AG09319 (cell line): ENCODE measurements around the gene COG2.
"Not testable (repeated sequence)": the region's sequence is repeated elsewhere in the genome, so short reads cannot be mapped to it uniquely, and the experiment has no call there.

Experiments used
- DNase-seq: peaks from one replicate; pipeline ENCODE4 v3.0.0-alpha.2; 2010; ENCODE audit warnings: low read depth; ENCODE audit errors: extremely low read depth
- TF ChIP-seq, protein P1 (sequence below): IDR thresholded peaks from 2 replicates; pipeline ENCODE4 v1.5.1; 2011; ENCODE audit warnings: low read depth, mild to moderate bottlenecking, inconsistent platforms, low read length, moderate library complexity

The COG2 gene

GRCh38 chr1:230712470-230712942 lies 70.2 kb downstream of the COG2 start:
- TF ChIP-seq, protein P1, sequence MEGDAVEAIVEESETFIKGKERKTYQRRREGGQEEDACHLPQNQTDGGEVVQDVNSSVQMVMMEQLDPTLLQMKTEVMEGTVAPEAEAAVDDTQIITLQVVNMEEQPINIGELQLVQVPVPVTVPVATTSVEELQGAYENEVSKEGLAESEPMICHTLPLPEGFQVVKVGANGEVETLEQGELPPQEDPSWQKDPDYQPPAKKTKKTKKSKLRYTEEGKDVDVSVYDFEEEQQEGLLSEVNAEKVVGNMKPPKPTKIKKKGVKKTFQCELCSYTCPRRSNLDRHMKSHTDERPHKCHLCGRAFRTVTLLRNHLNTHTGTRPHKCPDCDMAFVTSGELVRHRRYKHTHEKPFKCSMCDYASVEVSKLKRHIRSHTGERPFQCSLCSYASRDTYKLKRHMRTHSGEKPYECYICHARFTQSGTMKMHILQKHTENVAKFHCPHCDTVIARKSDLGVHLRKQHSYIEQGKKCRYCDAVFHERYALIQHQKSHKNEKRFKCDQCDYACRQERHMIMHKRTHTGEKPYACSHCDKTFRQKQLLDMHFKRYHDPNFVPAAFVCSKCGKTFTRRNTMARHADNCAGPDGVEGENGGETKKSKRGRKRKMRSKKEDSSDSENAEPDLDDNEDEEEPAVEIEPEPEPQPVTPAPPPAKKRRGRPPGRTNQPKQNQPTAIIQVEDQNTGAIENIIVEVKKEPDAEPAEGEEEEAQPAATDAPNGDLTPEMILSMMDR: no peak
- DNase-seq: no peak

DNA sequence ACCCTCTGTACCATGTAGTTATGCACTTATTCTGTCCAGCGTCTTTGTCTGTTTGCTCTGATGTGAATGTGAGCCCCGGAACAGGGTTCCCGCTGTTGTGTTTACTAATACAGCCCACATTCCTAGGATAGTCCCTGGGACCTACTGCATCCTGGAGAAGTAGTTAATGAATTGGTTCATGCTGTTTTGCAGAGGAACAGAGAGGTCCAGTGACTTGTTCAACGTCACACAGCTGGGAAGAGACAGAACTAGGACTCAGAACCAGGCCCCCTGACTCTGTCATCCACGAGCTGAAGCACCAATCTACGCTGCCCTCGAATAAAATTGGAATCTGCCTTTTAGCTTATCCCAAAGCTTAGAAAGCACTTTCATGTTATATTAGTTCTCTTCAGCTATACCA lies 70.9 kb downstream of the COG2 start:
- TF ChIP-seq, protein P1: no peak

GRCh38 chr1:230713547-230713914 lies 71.2 kb downstream of the COG2 start:
- TF ChIP-seq, protein P1: no peak
- no peak for DNase-seq

More for the DNA sequence above, 70.9 kb downstream of the COG2 start:
- DNase-seq: no peak

GRCh38 chr1:230713915-230714764 lies 71.9 kb downstream of the COG2 start, which contains the start of gene AGT:
Gene AGT, minus strand, starts transcription at chr1:230714122. Its CDS starts 3,299 bp downstream, at chr1:230710823.
- DNase-seq: peak; percentile 63
- TF ChIP-seq, protein P1: no peak

DNA sequence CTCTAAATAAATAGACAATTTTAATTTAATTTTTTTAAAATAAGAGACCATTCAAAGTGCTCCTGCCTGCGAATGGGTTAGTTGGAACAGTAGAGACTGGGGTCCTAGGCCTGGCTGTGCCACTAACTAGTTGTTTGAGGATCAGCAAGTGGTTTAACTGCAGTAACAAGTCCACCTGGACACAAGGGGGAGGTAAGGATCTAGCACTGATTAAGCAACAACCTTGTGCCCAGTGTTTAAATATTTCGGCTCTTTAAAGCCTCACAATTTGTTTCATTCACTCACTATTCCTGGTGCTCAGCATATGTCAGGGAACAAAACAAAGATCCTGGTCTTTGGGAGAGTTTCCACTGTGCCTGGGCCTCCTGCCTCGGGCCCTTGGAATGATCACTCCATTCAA lies 73.2 kb downstream of the COG2 start:
- DNase-seq: no peak
- TF ChIP-seq, protein P1: no peak

DNA sequence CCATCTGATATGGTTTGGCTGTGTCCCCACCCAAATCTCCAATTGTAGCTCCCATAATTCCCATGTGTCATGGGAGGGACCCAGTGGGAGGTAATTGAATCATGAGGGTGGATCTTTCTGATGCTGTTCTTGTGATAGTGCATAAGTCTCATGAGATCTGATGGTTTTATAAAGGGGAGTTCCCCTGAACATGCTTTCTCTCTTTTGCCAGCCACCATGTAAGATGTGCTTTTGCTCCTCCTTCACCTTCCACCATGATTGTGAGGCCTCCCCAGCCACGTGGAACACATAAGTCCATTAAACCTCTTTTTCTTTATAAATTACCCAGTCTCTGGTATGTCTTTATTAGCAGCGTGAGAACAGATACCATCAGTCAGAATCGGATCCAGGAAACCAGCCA lies 74.2 kb downstream of the COG2 start:
- DNase-seq: not testable (repeated sequence)

DNA sequence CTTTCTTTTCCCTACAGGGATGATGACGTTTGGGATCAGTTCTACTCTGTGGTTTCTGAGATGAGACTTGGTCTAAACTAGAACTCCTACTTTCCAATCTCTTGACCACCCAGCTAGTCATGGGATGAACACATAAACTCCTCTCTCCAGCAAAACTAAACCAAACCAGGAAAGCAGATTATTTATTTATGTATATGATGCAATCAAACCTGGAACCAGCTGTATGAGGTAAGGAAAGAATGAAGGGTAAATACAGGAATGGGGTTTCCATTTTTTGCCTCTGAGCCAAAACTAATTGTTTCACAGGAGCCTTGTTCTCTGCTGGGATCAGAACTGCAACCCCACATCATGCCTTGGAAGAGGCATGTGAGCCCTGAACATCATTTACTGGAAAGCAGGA lies 75.0 kb downstream of the COG2 start:
- no peak for DNase-seq

GRCh38 chr1:230721849-230722522 lies 79.7 kb downstream of the COG2 start:
- not testable (repeated sequence) for DNase-seq

More for the DNA sequence above, 75.0 kb downstream of the COG2 start:
- TF ChIP-seq, protein P1: no peak
